Measurements from ENCODE around the gene PPP5C.

GRCh38 chr19:46303322-46303690 lies 43.6 kb upstream of the PPP5C start:
- TF ChIP-seq POLR2A (IDR thresholded peaks at IDR 0.05), result no peak
- no peak for TF ChIP-seq CTCF (IDR thresholded peaks at IDR 0.05)
